ENCODE measurements around the gene LRFN3.

Gene LRFN3

GRCh38 chr19:35959968-35960320 lies 23.8 kb downstream of the LRFN3 start:
- TF ChIP-seq, protein P1, sequence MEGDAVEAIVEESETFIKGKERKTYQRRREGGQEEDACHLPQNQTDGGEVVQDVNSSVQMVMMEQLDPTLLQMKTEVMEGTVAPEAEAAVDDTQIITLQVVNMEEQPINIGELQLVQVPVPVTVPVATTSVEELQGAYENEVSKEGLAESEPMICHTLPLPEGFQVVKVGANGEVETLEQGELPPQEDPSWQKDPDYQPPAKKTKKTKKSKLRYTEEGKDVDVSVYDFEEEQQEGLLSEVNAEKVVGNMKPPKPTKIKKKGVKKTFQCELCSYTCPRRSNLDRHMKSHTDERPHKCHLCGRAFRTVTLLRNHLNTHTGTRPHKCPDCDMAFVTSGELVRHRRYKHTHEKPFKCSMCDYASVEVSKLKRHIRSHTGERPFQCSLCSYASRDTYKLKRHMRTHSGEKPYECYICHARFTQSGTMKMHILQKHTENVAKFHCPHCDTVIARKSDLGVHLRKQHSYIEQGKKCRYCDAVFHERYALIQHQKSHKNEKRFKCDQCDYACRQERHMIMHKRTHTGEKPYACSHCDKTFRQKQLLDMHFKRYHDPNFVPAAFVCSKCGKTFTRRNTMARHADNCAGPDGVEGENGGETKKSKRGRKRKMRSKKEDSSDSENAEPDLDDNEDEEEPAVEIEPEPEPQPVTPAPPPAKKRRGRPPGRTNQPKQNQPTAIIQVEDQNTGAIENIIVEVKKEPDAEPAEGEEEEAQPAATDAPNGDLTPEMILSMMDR (IDR thresholded peaks at IDR 0.05; ENCODE audit: low read depth, low read length): no peak
- no peak for DNase-seq (ENCODE audit: low read depth in 2 of 2)
- no peak overlapping the region for H3K4me3 ChIP-seq (replicated peaks in 1 of 2; ENCODE audit: low read depth in 2 of 2, low read length in 2 of 2)

GRCh38 chr19:35960432-35960972 lies 24.3 kb downstream of the LRFN3 start:
- no peak overlapping the region for H3K4me3 ChIP-seq (replicated peaks in 1 of 2; ENCODE audit: low read depth in 2 of 2, low read length in 2 of 2)
- TF ChIP-seq, protein P1 (IDR thresholded peaks at IDR 0.05; ENCODE audit: low read depth, low read length): no peak
- no peak for DNase-seq (ENCODE audit: low read depth in 2 of 2)

DNA sequence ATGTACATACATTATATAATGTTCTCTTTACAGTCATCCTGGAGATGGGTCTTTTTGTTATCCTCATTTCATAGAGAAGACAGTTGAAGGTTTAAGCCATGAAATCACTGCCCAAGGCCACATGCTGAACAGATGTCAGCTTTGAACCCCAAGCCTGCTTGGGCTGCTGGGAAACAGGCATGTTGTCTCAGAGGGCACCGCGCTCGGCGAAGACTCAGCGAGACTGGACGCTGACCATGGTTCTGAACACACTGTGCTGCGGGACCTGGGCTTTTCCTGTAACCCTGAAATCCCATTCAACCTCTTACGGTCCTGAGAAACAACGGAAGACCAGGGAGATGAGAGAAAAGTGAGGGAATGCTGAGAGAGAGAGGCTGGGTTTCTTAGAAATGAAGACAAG lies 27.3 kb downstream of the LRFN3 start:
- DNase-seq (ENCODE audit: low read depth in 2 of 2): peak; percentile 64

DNA sequence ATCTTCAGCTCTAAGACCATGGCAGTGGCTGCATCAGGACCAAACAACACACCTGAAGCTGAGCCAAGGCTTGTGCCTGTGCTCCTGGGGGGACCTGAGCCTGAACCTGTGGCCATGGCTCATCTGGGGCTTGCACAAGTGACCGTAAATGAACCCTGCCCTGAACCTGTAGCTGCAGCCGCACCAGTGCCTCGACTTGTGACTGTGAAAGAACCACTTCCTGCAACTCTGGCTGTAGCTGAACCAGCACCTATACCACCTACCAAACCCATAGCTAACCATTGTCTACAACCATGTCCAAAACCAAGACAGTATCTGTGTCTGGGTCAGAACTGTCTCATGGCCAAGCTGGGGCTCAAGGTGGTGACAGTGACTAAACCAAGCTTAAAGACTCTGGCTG lies 30.6 kb downstream of the LRFN3 start:
- no peak overlapping the region for H3K4me3 ChIP-seq (replicated peaks in 1 of 2; ENCODE audit: low read depth in 2 of 2, low read length in 2 of 2)
- TF ChIP-seq, protein P1 (IDR thresholded peaks at IDR 0.05; ENCODE audit: low read depth, low read length): no peak
- no peak for DNase-seq (ENCODE audit: low read depth in 2 of 2)

More for the DNA sequence above, 27.3 kb downstream of the LRFN3 start:
- TF ChIP-seq, protein P1 (IDR thresholded peaks at IDR 0.05; ENCODE audit: low read depth, low read length): no peak
- H3K4me3 ChIP-seq (replicated peaks in 1 of 2; ENCODE audit: low read depth in 2 of 2, low read length in 2 of 2): no peak overlapping the region

- no peak overlapping the region for H3K4me3 ChIP-seq (replicated peaks in 1 of 2; ENCODE audit: low read depth in 2 of 2, low read length in 2 of 2)
- TF ChIP-seq, protein P1 (IDR thresholded peaks at IDR 0.05; ENCODE audit: low read depth, low read length): no peak
- DNase-seq (ENCODE audit: low read depth in 2 of 2): no peak
Observed at GRCh38 chr19:35973487-35973886, 37.3 kb downstream of the LRFN3 start.

GRCh38 chr19:35975608-35976214 lies 39.5 kb downstream of the LRFN3 start:
- no peak overlapping the region for H3K4me3 ChIP-seq (replicated peaks in 1 of 2; ENCODE audit: low read depth in 2 of 2, low read length in 2 of 2)
- DNase-seq (ENCODE audit: low read depth in 2 of 2): peak in 1 of 2 donors; percentile 33
- TF ChIP-seq, protein P1 (IDR thresholded peaks at IDR 0.05; ENCODE audit: low read depth, low read length): no peak
